ENCODE results near the gene CAPZB. TPM values are rescaled to one million over a fixed set of nuclear protein-coding genes. Genes with fewer than 3 reads are reported as not detected.

The CAPZB gene
- polyA plus RNA-seq, 2 of the 4 experiments (the other 2 are of a cell fraction) = 133 to 296 TPM

DNA sequence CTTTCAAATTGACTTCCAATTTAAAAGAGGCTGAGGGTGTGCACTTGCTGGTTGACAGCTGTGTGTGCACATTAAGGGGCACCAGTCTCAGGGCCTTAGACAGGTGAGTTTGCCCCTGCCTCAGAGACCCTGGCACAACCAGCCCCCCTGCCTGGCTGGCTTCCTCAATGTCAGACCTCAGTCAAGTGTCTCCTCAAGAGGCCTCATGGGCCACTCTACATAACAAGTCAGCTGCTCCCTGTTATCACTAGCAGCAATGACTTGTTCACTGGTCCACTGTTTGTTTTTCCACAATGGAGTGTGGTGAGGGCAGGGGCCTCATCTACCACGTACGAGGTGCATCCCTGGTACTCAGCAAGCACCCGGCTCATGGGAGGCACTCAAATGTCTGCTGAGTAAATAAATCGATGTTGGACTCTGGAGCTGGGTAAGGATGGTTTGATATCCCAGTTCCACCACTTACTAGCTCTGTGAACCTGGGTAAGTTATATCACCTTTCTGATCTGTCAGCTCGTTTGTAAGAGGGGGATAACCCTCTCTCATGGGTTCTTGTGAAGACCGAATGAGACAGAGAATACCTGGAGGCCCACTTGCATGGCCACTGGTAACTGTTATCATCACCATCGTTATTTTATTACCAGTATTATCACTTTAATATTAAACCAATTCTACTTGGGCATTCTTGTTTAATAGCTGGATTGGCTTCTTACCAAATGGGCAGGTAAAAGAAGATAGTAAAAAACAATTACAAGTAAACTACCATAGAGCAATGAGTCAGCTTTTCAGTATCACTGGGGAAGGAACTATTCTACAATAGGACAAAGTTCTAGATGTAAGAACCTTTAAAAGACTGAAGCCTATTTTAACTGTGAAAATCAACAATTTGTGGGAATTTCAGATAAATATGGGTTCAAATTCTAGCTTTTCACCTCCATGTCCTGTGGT, 108.6 kb downstream of the CAPZB start:
- CTCF ChIA-PET = interaction anchor here (2.6 kb wide), 1 partner anchor 32 kb away, joined by 8 read pairs; no protein-coding TSS in a partner anchor
- ATAC-seq = no peak

More for the DNA sequence above, 108.6 kb downstream of the CAPZB start:
- Histone ChIP-seq H3K9me3 (peaks cover 3% of the 10 kb centered on the region; the same call in 1 of the 3 replicates), H3K27ac (no peak overlapping the region), H3K4me1 (no peaks in the 10 kb centered on the region), H3K4me2 (no peak overlapping the region), H3K4me3 (no peak overlapping the region)
- POLR2A ChIA-PET = no interaction called here
- WGBS (ENCODE audit: missing lambda C conversion rate) = 86% methylated on average over 6 of the region's 7 CpGs
- DNase-seq (ENCODE audit: low read depth in 1 of 2, low spot score in 1 of 2) = no peak
- TF ChIP-seq MYC (IDR thresholded peaks at IDR 0.05; ENCODE audit: borderline replicate concordance, low read length) (no peak), KDM5A (IDR thresholded peaks at IDR 0.05) (no peak), RNF2 (IDR thresholded peaks at IDR 0.05; ENCODE audit: borderline replicate concordance, low read depth) (no peak), SMC3 (IDR thresholded peaks at IDR 0.05) (no peak), CHD2 (IDR thresholded peaks at IDR 0.05; ENCODE audit: low read length, partially characterized antibody) (no peak), CHD4 (IDR thresholded peaks at IDR 0.05; ENCODE audit: borderline replicate concordance) (no peak), CBX8 (IDR thresholded peaks at IDR 0.05) (no peak), TP53 (CRISPR knock-in tag; IDR thresholded peaks at IDR 0.05) (no peak), USF2 (IDR thresholded peaks at IDR 0.05) (no peak), TFCP2L1 (CRISPR knock-in tag; IDR thresholded peaks at IDR 0.05) (no peak), JUNB (IDR thresholded peaks at IDR 0.05) (no peak), EHMT2 (IDR thresholded peaks at IDR 0.05; ENCODE audit: low read depth) (no peak), NPAS2 (CRISPR knock-in tag; IDR thresholded peaks at IDR 0.05; ENCODE audit: borderline replicate concordance) (no peak), JUN (IDR thresholded peaks at IDR 0.05) (no peak), E2F6 (IDR thresholded peaks at IDR 0.05; ENCODE audit: borderline replicate concordance, low read depth) (no peak), FOSL2 (IDR thresholded peaks at IDR 0.05) (no peak), FOSL2 (CRISPR knock-in tag; IDR thresholded peaks at IDR 0.05) (no peak), CEBPB (IDR thresholded peaks at IDR 0.05) (no peak)
- TF ChIP-seq, protein P1, sequence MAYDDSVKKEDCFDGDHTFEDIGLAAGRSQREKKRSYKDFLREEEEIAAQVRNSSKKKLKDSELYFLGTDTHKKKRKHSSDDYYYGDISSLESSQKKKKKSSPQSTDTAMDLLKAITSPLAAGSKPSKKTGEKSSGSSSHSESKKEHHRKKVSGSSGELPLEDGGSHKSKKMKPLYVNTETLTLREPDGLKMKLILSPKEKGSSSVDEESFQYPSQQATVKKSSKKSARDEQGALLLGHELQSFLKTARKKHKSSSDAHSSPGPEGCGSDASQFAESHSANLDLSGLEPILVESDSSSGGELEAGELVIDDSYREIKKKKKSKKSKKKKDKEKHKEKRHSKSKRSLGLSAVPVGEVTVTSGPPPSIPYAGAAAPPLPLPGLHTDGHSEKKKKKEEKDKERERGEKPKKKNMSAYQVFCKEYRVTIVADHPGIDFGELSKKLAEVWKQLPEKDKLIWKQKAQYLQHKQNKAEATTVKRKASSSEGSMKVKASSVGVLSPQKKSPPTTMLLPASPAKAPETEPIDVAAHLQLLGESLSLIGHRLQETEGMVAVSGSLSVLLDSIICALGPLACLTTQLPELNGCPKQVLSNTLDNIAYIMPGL (CRISPR knock-in tag; IDR thresholded peaks at IDR 0.05; ENCODE audit: borderline replicate concordance) = no peak
- TF ChIP-seq, protein P2, sequence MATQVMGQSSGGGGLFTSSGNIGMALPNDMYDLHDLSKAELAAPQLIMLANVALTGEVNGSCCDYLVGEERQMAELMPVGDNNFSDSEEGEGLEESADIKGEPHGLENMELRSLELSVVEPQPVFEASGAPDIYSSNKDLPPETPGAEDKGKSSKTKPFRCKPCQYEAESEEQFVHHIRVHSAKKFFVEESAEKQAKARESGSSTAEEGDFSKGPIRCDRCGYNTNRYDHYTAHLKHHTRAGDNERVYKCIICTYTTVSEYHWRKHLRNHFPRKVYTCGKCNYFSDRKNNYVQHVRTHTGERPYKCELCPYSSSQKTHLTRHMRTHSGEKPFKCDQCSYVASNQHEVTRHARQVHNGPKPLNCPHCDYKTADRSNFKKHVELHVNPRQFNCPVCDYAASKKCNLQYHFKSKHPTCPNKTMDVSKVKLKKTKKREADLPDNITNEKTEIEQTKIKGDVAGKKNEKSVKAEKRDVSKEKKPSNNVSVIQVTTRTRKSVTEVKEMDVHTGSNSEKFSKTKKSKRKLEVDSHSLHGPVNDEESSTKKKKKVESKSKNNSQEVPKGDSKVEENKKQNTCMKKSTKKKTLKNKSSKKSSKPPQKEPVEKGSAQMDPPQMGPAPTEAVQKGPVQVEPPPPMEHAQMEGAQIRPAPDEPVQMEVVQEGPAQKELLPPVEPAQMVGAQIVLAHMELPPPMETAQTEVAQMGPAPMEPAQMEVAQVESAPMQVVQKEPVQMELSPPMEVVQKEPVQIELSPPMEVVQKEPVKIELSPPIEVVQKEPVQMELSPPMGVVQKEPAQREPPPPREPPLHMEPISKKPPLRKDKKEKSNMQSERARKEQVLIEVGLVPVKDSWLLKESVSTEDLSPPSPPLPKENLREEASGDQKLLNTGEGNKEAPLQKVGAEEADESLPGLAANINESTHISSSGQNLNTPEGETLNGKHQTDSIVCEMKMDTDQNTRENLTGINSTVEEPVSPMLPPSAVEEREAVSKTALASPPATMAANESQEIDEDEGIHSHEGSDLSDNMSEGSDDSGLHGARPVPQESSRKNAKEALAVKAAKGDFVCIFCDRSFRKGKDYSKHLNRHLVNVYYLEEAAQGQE (IDR thresholded peaks at IDR 0.05) = no peak
- TF ChIP-seq, protein P3, sequence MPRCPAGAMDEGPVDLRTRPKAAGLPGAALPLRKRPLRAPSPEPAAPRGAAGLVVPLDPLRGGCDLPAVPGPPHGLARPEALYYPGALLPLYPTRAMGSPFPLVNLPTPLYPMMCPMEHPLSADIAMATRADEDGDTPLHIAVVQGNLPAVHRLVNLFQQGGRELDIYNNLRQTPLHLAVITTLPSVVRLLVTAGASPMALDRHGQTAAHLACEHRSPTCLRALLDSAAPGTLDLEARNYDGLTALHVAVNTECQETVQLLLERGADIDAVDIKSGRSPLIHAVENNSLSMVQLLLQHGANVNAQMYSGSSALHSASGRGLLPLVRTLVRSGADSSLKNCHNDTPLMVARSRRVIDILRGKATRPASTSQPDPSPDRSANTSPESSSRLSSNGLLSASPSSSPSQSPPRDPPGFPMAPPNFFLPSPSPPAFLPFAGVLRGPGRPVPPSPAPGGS (IDR thresholded peaks at IDR 0.05) = no peak
- no peak for FAIRE-seq

Measured in A549 (cell line).